ENCODE data around the gene P4HA3.

Gene P4HA3

DNA sequence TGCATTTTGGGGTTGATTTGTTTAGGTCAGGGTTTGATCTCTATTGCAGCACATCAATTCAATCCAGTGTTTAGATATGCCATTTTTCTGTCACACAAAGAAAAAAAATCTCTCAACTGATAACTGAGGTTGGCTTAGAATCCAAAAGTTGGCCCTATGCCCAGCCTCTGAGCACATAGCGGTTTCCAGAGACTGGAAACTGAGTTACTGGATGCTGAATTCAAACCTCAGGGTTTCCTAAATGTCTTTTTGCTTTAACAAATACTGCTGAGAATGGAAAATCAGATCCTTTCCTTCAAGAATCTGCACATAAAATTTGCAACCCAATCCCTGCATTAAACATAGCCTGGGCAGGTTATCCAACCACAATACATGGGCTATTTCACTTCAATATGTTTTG, 4.0 kb downstream of the P4HA3 start:
- no peak overlapping the region for H3K4me3 ChIP-seq (ENCODE audit: low read depth, low read length)
- TF ChIP-seq, protein P1, sequence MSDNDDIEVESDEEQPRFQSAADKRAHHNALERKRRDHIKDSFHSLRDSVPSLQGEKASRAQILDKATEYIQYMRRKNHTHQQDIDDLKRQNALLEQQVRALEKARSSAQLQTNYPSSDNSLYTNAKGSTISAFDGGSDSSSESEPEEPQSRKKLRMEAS (IDR thresholded peaks at IDR 0.05; ENCODE audit: low read depth, low read length), result no peak
- TF ChIP-seq MYC (IDR thresholded peaks at IDR 0.05; ENCODE audit: low read depth, low read length) (no peak), POLR2A (IDR thresholded peaks at IDR 0.05; ENCODE audit: extremely low read depth, insufficient read length) (no peak)
- TF ChIP-seq, protein P2, sequence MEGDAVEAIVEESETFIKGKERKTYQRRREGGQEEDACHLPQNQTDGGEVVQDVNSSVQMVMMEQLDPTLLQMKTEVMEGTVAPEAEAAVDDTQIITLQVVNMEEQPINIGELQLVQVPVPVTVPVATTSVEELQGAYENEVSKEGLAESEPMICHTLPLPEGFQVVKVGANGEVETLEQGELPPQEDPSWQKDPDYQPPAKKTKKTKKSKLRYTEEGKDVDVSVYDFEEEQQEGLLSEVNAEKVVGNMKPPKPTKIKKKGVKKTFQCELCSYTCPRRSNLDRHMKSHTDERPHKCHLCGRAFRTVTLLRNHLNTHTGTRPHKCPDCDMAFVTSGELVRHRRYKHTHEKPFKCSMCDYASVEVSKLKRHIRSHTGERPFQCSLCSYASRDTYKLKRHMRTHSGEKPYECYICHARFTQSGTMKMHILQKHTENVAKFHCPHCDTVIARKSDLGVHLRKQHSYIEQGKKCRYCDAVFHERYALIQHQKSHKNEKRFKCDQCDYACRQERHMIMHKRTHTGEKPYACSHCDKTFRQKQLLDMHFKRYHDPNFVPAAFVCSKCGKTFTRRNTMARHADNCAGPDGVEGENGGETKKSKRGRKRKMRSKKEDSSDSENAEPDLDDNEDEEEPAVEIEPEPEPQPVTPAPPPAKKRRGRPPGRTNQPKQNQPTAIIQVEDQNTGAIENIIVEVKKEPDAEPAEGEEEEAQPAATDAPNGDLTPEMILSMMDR (IDR thresholded peaks at IDR 0.05; ENCODE audit: low read depth, low read length), result no peak
- DNase-seq (ENCODE audit: low read depth), result no peak

DNA sequence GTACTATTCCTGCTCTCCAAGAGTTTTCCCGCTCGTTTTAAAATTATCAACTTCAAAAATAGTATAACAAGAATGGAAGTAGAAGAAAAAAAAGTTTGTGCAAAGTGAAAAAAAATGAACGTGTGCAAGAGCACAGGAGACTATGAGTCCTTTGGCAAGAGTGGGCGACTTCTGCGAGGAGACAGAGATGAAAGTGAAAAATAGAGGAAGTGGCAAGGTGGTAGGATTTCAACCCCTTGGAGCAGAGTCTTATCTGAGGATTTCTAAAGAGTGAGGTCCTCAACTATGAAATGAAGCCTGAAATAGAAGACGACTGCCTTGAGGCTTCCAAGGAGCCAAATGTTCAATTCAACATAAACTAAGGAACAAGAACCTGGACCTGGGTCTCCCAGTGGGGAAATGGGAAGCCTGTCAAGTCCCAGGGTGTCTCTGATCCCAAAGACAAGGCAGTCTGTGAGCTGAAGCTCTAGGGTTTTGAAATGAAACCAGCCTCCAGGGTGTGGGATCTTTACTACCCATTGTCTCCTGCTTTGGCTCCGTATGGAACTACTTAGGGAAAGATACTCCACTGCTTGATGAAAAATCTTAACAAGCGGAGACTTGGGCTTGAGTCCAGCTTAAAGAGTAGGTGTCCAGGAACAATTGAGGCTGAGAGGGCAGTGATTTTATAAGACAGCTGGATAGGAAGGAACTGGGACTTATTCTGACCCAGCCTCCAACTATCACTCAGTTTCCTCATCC, 4.8 kb downstream of the P4HA3 start:
- TF ChIP-seq, protein P1 (IDR thresholded peaks at IDR 0.05; ENCODE audit: low read depth, low read length), result no peak
- TF ChIP-seq, protein P2 (IDR thresholded peaks at IDR 0.05; ENCODE audit: low read depth, low read length), result no peak
- no peak for TF ChIP-seq POLR2A (IDR thresholded peaks at IDR 0.05; ENCODE audit: extremely low read depth, insufficient read length)
- no peak for TF ChIP-seq MYC (IDR thresholded peaks at IDR 0.05; ENCODE audit: low read depth, low read length)
- no peak overlapping the region for H3K4me3 ChIP-seq (ENCODE audit: low read depth, low read length)

DNA sequence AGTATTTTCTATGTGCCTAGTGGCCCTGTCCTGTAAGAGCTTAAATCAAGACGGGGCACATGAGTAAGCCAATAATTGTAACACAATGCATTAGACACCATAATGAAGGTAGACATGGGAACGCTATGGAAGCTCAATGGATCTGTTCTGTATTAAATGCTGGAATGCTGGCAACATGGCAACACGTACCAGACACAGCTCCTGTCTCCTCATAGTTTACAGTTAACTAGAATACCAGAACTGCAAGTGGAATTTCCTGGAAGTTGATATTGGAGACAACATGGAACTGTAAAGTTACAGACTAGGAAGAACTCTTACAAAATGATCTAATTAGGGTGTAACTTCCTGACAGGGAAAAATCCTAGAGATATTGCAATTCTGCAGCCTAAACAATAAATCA, 12.4 kb downstream of the P4HA3 start:
- H3K4me3 ChIP-seq (ENCODE audit: low read depth, low read length), result no peak overlapping the region
- TF ChIP-seq, protein P2 (IDR thresholded peaks at IDR 0.05; ENCODE audit: low read depth, low read length), result no peak
- TF ChIP-seq MYC (IDR thresholded peaks at IDR 0.05; ENCODE audit: low read depth, low read length) (no peak), POLR2A (IDR thresholded peaks at IDR 0.05; ENCODE audit: extremely low read depth, insufficient read length) (no peak)
- TF ChIP-seq, protein P1 (IDR thresholded peaks at IDR 0.05; ENCODE audit: low read depth, low read length), result no peak
- no peak for DNase-seq (ENCODE audit: low read depth)

More for the DNA sequence above, 4.8 kb downstream of the P4HA3 start:
- DNase-seq (ENCODE audit: low read depth), result peak; percentile 39

DNA sequence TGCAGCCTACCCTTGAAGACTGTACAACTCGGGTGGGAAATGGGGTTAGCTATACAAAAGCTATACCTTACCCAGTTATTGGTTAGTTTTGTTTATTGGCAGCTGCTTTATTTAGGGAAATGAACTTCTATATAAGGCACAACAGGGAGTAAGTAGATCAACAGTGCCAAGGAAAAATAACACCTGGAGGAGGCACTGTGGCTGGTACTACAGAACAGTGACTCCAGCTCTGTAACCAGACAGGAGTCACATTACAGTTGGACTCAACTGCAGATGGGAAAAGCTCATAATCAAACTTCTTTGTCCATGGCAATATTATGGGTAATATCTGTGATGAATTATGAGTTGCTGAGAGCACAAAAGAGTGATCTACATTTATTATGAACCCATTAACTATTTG, 14.0 kb downstream of the P4HA3 start:
- no peak overlapping the region for H3K4me3 ChIP-seq (ENCODE audit: low read depth, low read length)
- no peak for TF ChIP-seq MYC (IDR thresholded peaks at IDR 0.05; ENCODE audit: low read depth, low read length)
- TF ChIP-seq, protein P1 (IDR thresholded peaks at IDR 0.05; ENCODE audit: low read depth, low read length), result no peak
- TF ChIP-seq, protein P2 (IDR thresholded peaks at IDR 0.05; ENCODE audit: low read depth, low read length), result no peak
- no peak for DNase-seq (ENCODE audit: low read depth)

DNA sequence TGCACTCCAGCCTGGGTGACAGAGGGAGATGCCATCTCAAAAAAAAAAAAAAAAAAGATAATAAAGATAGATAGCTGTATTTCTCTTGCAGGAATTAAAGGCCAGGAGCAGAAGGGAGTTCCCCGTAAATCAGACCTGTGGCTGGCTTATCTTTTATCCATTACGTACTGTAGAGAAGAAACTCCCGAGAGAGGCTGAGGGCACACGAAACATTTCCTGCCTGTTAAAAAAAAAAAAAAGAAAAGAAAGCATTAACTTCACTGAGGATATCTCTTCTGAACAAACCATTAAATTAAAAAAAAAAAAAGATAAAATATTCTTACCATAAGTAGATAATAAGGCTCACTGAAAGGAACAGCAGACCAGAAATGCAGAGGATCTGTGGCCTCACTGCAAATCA, 22.5 kb downstream of the P4HA3 start:
- TF ChIP-seq POLR2A (IDR thresholded peaks at IDR 0.05; ENCODE audit: extremely low read depth, insufficient read length) (no peak), MYC (IDR thresholded peaks at IDR 0.05; ENCODE audit: low read depth, low read length) (no peak)
- TF ChIP-seq, protein P2 (IDR thresholded peaks at IDR 0.05; ENCODE audit: low read depth, low read length), result no peak
- TF ChIP-seq, protein P1 (IDR thresholded peaks at IDR 0.05; ENCODE audit: low read depth, low read length), result no peak
- DNase-seq (ENCODE audit: low read depth), result no peak
- no peak overlapping the region for H3K4me3 ChIP-seq (ENCODE audit: low read depth, low read length)
